ENCODE results near the gene DBET. TPM values are rescaled to one million over a fixed set of nuclear protein-coding genes. Genes with fewer than 3 reads are reported as not detected.
"Not testable (repeated sequence)": the region's sequence is repeated elsewhere in the genome, so short reads cannot be mapped to it uniquely, and the experiment has no call there.

The DBET gene
- total RNA-seq, 1 experiment from 2014 or later: not detected

DNA sequence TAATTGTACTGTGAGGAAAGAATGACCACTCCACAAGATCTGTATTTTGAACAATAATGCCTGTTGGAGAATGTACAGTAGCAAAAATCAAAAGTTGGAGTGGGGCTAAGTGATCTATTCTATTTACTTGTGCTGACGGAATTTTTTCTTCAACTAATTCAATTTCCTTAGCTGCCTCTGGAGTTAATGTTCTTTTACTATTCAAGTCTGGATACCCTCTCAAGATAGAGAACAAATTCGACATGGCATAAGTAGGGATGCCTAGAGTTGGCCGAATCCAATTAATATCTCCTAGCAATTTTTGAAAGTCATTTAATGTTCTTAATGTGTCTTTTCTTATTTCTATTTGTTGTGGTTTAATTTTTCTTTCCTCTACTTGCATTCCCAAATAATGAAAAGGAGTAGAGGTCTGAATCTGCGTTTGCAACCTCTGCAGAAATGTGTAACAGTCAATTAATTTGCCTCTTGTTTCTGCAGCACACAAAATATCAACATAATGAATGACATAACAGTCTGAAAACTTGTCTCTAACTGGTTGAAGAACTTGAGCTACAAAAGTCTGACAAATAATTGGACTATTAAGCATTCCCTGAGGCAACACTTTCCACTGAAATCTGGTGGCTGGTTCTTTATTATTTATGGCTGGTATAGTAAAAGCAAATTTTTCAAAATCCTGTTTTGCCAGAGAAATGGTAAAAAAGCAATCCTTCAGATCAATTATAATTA, 46.4 kb downstream of the DBET start:
- H3K36me3 Mint-ChIP-seq (ENCODE audit: insufficient read depth, unreplicated experiment); intact Hi-C loops (cut with micrococcal nuclease); CTCF ChIA-PET; H3K9me3 Mint-ChIP-seq (ENCODE audit: unreplicated experiment); H3K4me3 Mint-ChIP-seq (ENCODE audit: unreplicated experiment); POLR2A ChIA-PET; H3K4me1 Mint-ChIP-seq (ENCODE audit: insufficient read depth, unreplicated experiment); H3K27me3 Mint-ChIP-seq (ENCODE audit: insufficient read depth, unreplicated experiment); BruUV-seq (replicated peaks); DNase-seq (ENCODE audit: unreplicated experiment); H3K27ac Mint-ChIP-seq (ENCODE audit: low read depth, unreplicated experiment): not testable (repeated sequence)

DNA sequence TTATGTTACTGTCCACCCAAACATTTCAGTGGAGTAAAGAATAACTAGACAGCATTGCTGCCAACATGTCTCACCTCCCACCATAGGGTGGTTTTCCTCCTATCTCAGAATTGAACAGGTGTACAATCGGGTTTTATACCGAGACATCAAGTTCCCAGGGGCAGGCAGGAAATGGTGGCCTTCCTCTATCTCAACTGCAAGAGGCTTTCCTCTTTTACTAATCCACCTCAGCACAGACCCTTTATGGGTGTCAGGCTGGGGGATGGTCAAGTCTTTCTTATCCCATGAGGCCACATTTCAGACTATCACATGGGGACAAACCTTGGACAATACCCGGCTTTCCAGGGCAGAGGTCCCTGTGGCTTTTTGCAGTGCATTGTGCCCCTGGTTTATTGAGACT, 48.6 kb downstream of the DBET start:
- intact Hi-C loops (cut with micrococcal nuclease); POLR2A ChIA-PET; CTCF ChIA-PET; H3K4me3 Mint-ChIP-seq (ENCODE audit: unreplicated experiment); BruUV-seq (replicated peaks); H3K27me3 Mint-ChIP-seq (ENCODE audit: insufficient read depth, unreplicated experiment); H3K9me3 Mint-ChIP-seq (ENCODE audit: unreplicated experiment); DNase-seq (ENCODE audit: unreplicated experiment); H3K4me1 Mint-ChIP-seq (ENCODE audit: insufficient read depth, unreplicated experiment); H3K36me3 Mint-ChIP-seq (ENCODE audit: insufficient read depth, unreplicated experiment); H3K27ac Mint-ChIP-seq (ENCODE audit: low read depth, unreplicated experiment): not testable (repeated sequence)

DNA sequence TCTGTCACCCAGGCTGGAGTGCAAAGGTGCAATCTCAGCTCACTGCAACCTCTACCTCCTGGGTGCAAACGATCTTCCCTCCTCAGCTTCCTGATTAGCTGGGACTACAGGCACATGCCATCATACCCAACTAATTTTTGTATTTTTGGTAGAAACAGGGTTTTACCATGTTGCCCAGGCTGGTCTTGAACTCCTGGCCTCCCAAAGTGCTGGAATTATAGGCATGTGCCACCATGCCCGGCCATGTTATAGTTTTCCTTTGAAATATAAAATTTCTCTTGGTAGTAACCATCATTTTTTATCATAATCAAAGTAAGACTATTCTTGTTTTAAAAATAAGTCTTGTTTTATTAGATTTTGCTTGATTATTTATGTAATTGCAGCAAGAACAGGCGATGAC, 50.7 kb downstream of the DBET start:
- POLR2A ChIA-PET: not testable (repeated sequence)

More for the DNA sequence above, 50.7 kb downstream of the DBET start:
- H3K27ac Mint-ChIP-seq (ENCODE audit: low read depth, unreplicated experiment); H3K9me3 Mint-ChIP-seq (ENCODE audit: unreplicated experiment); CTCF ChIA-PET; H3K36me3 Mint-ChIP-seq (ENCODE audit: insufficient read depth, unreplicated experiment); DNase-seq (ENCODE audit: unreplicated experiment); BruUV-seq (replicated peaks); H3K4me3 Mint-ChIP-seq (ENCODE audit: unreplicated experiment); intact Hi-C loops (cut with micrococcal nuclease); H3K27me3 Mint-ChIP-seq (ENCODE audit: insufficient read depth, unreplicated experiment); H3K4me1 Mint-ChIP-seq (ENCODE audit: insufficient read depth, unreplicated experiment): not testable (repeated sequence)

Other genes starting within 250 kb of the DBET start
- gene FRG1, start 123.6 kb upstream of the DBET start, total RNA-seq (2022): 61.5 and 62.9 TPM in 2 replicates
- not detected in 2 replicates for gene FRG2, start 37.2 kb upstream of the DBET start, total RNA-seq (2022)
- gene DUX4, start 109.3 kb downstream of the DBET start, total RNA-seq (2022): not detected in 2 replicates